Liver (tissue), 3 donors: ENCODE measurements around the gene YBX3.

Experiments
- ATF3 ChIP-seq: IDR thresholded peaks from 2 replicates; pipeline ENCODE4 v1.6.1; 2016; ENCODE audit warnings: antibody characterized with exemption
- CTCF ChIP-seq: fragments of 150-350 bp; IDR thresholded peaks from 2 replicates; pipeline ENCODE4 v1.5.1; 2017; ENCODE audit warnings: improper control_type of control experiment, low read depth, low read length; ENCODE audit not compliant: missing input control
- EGR1 ChIP-seq, 2 donors: IDR thresholded peaks; 2 replicates each; pipeline ENCODE4 v1.6.1; 2016 to 2018; ENCODE audit warnings: antibody characterized with exemption in 2 of 2, low read depth in 2 of 2
- GABPA ChIP-seq, 2 donors: IDR thresholded peaks in 1 of 2; conservative IDR thresholded peaks in 1 of 2; 2 replicates each; pipeline ENCODE4 v1.6.1; 2016; ENCODE audit warnings: antibody characterized with exemption in 2 of 2, mild to moderate bottlenecking in 1 of 2, moderate library complexity in 1 of 2
- RAD21 ChIP-seq, 2 donors: IDR thresholded peaks; 2 replicates each; pipeline ENCODE4 v1.6.1; 2016; ENCODE audit warnings: antibody characterized with exemption in 2 of 2, mild to moderate bottlenecking in 2 of 2
- REST ChIP-seq: IDR thresholded peaks from 2 replicates; pipeline ENCODE4 v1.6.1; 2016; ENCODE audit warnings: antibody characterized with exemption, mild to moderate bottlenecking
- RXRA ChIP-seq, 2 donors: IDR thresholded peaks; 2 replicates each; pipeline ENCODE4 v1.6.1; 2017 to 2018; ENCODE audit warnings: antibody characterized with exemption in 2 of 2, mild to moderate bottlenecking in 1 of 2
- TAF1 ChIP-seq: conservative IDR thresholded peaks from 2 replicates; pipeline ENCODE4 v1.6.1; 2016; ENCODE audit warnings: antibody characterized with exemption, mild to moderate bottlenecking
- YY1 ChIP-seq: IDR thresholded peaks from 2 replicates; pipeline ENCODE4 v1.6.1; 2016; ENCODE audit warnings: antibody characterized with exemption, mild to moderate bottlenecking
- donor health status: healthy.
- donor health status: healthy.

GRCh38 chr12:10700581-10700980 lies 22.5 kb downstream of the YBX3 start:
- TF ChIP-seq CTCF (no peak), TAF1 (no peak), EGR1 (IDR thresholded peaks at IDR 0.05; ENCODE audit: low read depth in 2 of 2) (no peak), YY1 (no peak), RXRA (IDR thresholded peaks at IDR 0.05) (no peak), ATF3 (no peak), REST (no peak), RAD21 (IDR thresholded peaks at IDR 0.05) (no peak), GABPA (IDR thresholded peaks at IDR 0.05 in 1 of 2, conservative IDR thresholded peaks at IDR 0.05 in 1 of 2) (no peak)
